ENCODE results near the gene EWSR1.

- TF ChIP-seq POLR2A (IDR thresholded peaks at IDR 0.05; ENCODE audit: low read length) (no peak), GATA1 (IDR thresholded peaks at IDR 0.05; ENCODE audit: low read depth, low read length) (no peak)
Observed at GRCh38 chr22:29259253-29259899, 8.7 kb upstream of the EWSR1 start.

Data from erythroblast (primary cell).